Measurements from ENCODE around the gene PRMT2. TPM values are rescaled to one million over a fixed set of nuclear protein-coding genes. Genes with fewer than 3 reads are reported as not detected.

The PRMT2 gene
- total RNA-seq, 2 experiments from 2014 or later, result 110 to 117 TPM

DNA sequence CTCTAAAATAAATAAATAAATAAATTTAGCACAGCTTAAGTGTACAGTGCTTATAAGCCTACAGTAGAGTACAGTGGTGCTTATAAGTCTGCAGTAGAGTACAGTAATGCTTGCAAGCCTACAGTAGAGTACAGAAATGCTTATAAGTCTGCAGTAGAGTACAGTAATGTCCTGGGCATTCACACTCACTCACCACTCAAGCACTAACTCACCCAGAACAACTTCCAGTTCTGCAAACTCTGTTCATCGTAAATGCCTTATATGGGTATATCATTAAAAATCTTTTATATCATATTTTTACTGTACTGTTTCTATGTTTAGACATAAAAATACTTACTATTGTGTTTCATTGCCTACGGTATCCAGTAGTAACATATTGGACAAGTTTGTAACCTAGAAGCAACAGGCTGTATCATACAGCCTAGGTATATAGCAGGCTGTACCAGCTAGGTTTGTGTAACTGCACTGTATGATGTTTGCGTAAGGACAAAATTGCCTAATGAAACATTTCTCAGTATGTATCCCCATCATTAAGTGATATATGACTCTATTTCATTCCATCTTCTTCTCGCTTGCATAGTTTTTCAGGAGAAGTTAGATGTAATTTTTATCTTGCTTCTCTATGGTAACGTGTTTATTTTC, 16.6 kb upstream of the PRMT2 start:
- Mint-ChIP-seq H3K4me1 (ENCODE audit: low read depth) (peaks cover 32% of the 10 kb centered on the region), H3K9me3 (ENCODE audit: insufficient read depth) (no peaks in the 10 kb centered on the region), H3K4me3 (no peak overlapping the region), H3K36me3 (ENCODE audit: low read depth) (peaks cover 2% of the 10 kb centered on the region), H3K27me3 (ENCODE audit: low read depth) (peaks cover 8% of the 10 kb centered on the region), H3K27ac (no peak overlapping the region)
- CTCF ChIA-PET, result interaction anchor here (1.1 to 1.4 kb wide), 3 partner anchors 9 to 18 kb away, joined by 3 read pairs; no protein-coding TSS in a partner anchor
- no peak for DNase-seq
- POLR2A ChIA-PET, result no interaction called here
- ATAC-seq, result no peak

DNA sequence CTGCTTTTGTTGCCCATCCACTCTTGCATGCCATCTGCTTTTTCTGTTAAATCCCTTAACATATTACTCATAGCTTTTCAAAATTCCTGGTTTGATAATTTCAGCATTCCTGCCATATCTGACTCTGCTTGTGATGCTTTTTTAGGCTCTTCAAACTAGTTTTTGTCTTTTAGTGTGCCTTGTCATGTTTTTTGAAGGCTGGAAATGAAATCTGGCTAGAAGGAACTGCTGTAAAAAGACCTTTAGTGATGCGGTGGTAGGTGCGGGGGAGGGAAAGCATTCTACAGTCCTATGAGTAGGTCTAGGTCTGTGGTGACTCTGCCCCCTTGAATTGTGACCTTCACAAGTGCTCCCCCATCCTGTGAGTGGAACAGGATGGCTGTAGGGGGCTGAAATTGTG, 15.6 kb upstream of the PRMT2 start:
- H3K9me3 Mint-ChIP-seq (ENCODE audit: insufficient read depth), result no peaks in the 10 kb centered on the region
- DNase-seq, result no peak
- peaks cover 6% of the 10 kb centered on the region for H3K27me3 Mint-ChIP-seq (ENCODE audit: low read depth)
- peaks cover 32% of the 10 kb centered on the region for H3K4me1 Mint-ChIP-seq (ENCODE audit: low read depth)
- no peaks in the 10 kb centered on the region for H3K36me3 Mint-ChIP-seq (ENCODE audit: low read depth)
- CTCF ChIA-PET, result interaction anchor here (1.1 to 1.4 kb wide), 3 partner anchors 10 to 17 kb away, joined by 3 read pairs; no protein-coding TSS in a partner anchor
- no peak overlapping the region for H3K4me3 Mint-ChIP-seq
- ATAC-seq, result no peak
- POLR2A ChIA-PET, result interaction anchor here (3.6 kb wide), 1 partner anchor 15 kb away, joined by 33 read pairs; the partner anchor contains the start of gene PRMT2
- no peak overlapping the region for H3K27ac Mint-ChIP-seq

DNA sequence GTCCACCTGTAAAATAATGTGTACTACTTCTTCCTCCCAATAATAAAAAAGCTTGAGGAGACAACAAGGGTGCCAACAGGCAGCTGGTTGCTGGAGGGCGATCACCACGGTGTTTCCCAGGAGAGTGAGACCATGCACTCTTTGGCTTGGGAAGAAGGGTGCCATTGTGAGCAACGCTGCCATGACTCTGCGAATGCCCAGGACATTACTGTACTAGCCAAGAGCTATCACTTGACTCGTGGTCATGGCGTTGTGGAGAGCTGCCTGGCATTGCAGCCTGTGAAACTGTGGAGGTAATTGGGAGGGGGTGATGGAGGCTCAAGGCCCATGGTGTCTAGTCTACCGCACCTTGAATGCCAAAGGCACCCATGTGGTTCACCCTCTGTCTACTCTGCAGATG, 14.6 kb upstream of the PRMT2 start:
- Mint-ChIP-seq H3K9me3 (ENCODE audit: insufficient read depth) (peaks cover 8% of the 10 kb centered on the region), H3K36me3 (ENCODE audit: low read depth) (peaks cover 5% of the 10 kb centered on the region), H3K4me1 (ENCODE audit: low read depth) (peaks cover 39% of the 10 kb centered on the region), H3K27me3 (ENCODE audit: low read depth) (peaks cover 4% of the 10 kb centered on the region), H3K4me3 (no peak overlapping the region), H3K27ac (peak overlapping the region; percentile 28)
- POLR2A ChIA-PET, result interaction anchor here (1.0 to 3.6 kb wide), 2 partner anchors 14 to 15 kb away, joined by 5 to 33 read pairs; partner anchors contain the start of gene PRMT2
- ATAC-seq (no peak), DNase-seq (no peak)
- CTCF ChIA-PET, result interaction anchor here (1.1 to 2.5 kb wide), 6 partner anchors 13 to 61 kb away, joined by 3 to 18 read pairs (median 4); partner anchors contain the start of genes PRMT2 and S100B

DNA sequence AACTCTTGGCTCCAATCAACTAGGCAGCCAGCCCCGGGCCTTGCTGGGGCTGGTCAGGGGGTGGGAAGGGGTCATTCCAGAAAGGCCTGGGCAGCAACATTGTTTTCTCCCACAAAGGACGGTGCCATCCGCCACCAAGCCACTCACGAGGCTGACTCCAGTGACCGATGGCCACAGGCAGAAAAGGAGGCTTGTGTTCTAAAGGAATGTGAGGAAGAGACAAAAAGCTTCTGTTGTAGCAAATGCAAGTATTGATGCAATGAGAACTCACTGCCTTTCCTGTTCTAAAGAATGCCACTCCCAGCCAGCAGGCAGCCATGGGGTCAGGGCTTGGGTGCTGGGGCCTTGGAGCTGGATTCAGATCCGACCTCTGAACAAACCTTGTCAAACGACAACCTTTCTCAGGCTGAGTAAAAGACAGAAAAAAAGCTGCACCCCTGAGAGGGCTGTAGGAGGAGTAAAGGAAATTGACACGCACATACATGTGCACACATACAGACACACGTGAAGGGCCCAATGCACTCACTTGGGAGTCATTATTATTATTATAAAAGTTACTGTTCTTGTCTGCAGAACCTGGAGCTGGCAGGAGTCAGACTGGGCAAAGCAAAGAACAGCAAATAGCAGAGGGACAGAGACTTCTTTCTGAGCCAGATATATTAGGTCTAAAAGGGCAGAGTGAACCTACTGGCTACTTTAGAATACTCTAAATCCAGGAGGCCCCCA, 13.9 kb upstream of the PRMT2 start:
- Mint-ChIP-seq H3K36me3 (ENCODE audit: low read depth) (peaks cover 9% of the 10 kb centered on the region), H3K9me3 (ENCODE audit: insufficient read depth) (peaks cover 12% of the 10 kb centered on the region), H3K27ac (peak overlapping the region; percentile 93), H3K27me3 (ENCODE audit: low read depth) (no peaks in the 10 kb centered on the region), H3K4me3 (no peak overlapping the region), H3K4me1 (ENCODE audit: low read depth) (peaks cover 47% of the 10 kb centered on the region)
- CTCF ChIA-PET, result interaction anchor here (1.1 to 2.5 kb wide), 6 partner anchors 12 to 90 kb away, joined by 3 to 18 read pairs (median 4); partner anchors contain the start of genes PRMT2 and S100B
- POLR2A ChIA-PET, result interaction anchor here (1.0 to 3.6 kb wide), 2 partner anchors 14 to 15 kb away, joined by 5 to 33 read pairs; partner anchors contain the start of gene PRMT2
- DNase-seq (peak; percentile 27), ATAC-seq (peak; percentile 42)

DNA sequence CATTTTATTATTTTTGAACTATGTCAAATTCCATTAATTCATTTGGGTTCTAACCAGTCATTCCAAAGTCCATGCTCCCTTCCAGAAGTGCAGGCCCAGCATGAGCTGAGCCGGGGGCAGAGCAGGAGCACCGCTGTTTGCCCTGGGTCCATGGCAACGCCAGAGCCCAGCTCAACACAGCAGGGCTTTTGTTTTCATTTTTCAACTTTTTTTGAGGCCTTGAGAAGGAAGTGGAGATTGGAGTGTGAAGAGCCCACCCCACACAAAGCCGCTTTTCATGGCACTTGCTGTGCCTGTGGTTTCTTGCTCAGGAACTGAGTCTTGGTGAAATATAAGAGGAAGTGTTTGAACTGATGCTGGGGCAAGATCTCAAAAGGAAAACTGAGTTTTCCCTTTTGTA, 13.2 kb upstream of the PRMT2 start:
- POLR2A ChIA-PET, result interaction anchor here (0.6 to 3.6 kb wide), 3 partner anchors 10 to 62 kb away, joined by 3 to 33 read pairs (median 3); partner anchors contain the start of gene PRMT2
- ATAC-seq (peak; percentile 89), DNase-seq (peak; percentile 69)
- peak overlapping the region; percentile 93 for H3K27ac Mint-ChIP-seq
- H3K9me3 Mint-ChIP-seq (ENCODE audit: insufficient read depth), result peaks cover 12% of the 10 kb centered on the region
- no peaks in the 10 kb centered on the region for H3K27me3 Mint-ChIP-seq (ENCODE audit: low read depth)
- peaks cover 53% of the 10 kb centered on the region for H3K4me1 Mint-ChIP-seq (ENCODE audit: low read depth)
- H3K36me3 Mint-ChIP-seq (ENCODE audit: low read depth), result peaks cover 11% of the 10 kb centered on the region
- H3K4me3 Mint-ChIP-seq, result peak overlapping the region; percentile 57
- CTCF ChIA-PET, result interaction anchor here (1.1 to 2.5 kb wide), 4 partner anchors 11 to 90 kb away, joined by 4 to 18 read pairs (median 8); partner anchors contain the start of gene PRMT2

DNA sequence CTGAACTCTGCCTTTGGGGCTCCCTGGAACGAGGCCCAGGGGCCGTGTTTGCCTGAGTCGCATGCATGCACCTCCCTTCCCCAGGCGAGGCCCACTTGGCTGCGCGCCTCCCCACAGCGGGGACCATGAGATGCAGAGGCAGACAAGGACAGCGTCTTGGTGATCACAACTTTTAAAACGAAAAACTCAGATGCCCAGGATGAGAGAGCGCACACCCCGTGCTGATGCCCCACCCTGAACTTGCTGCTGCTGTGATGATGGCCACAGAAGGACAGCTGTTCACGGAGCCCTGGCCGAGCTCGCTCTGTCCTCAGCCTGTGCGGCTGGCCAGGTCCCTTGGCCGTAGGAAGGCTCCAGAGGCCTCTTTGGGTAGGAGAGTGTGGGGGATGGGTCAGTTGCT, 11.4 kb upstream of the PRMT2 start:
- H3K4me1 Mint-ChIP-seq (ENCODE audit: low read depth), result peaks cover 70% of the 10 kb centered on the region
- ChIA-PET POLR2A (interaction anchor here (1.7 kb wide), 1 partner anchor 11 kb away, joined by 10 read pairs; the partner anchor contains the start of gene PRMT2), CTCF (no interaction called here)
- no peak overlapping the region for H3K4me3 Mint-ChIP-seq
- no peaks in the 10 kb centered on the region for H3K27me3 Mint-ChIP-seq (ENCODE audit: low read depth)
- DNase-seq (no peak), ATAC-seq (no peak)
- peaks cover 12% of the 10 kb centered on the region for H3K9me3 Mint-ChIP-seq (ENCODE audit: insufficient read depth)
- peaks cover 11% of the 10 kb centered on the region for H3K36me3 Mint-ChIP-seq (ENCODE audit: low read depth)
- no peak overlapping the region for H3K27ac Mint-ChIP-seq

DNA sequence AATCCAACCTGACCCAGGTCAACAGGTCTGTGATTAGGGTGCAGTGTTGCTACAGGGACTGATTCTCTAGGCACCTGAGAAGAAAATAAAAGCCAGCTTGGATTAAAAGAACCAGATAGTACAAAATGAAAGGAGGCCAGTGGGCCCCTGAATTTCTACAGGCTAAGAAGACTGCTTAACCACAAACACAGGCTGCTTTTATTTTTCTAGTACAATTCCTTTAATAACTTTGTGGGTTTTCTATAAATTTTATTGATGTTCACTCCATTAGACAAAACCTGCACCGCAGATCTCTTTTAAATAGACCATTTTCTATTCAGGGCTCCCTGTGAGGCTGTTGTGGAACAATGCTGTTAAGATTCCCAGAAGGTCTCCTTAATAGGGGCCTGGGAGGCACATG, 9.7 kb upstream of the PRMT2 start:
- H3K4me3 Mint-ChIP-seq, result no peak overlapping the region
- no peak for DNase-seq
- peaks cover 67% of the 10 kb centered on the region for H3K4me1 Mint-ChIP-seq (ENCODE audit: low read depth)
- H3K9me3 Mint-ChIP-seq (ENCODE audit: insufficient read depth), result peaks cover 12% of the 10 kb centered on the region
- no peaks in the 10 kb centered on the region for H3K27me3 Mint-ChIP-seq (ENCODE audit: low read depth)
- POLR2A ChIA-PET, result interaction anchor here (1.7 kb wide), 1 partner anchor 9 kb away, joined by 10 read pairs; the partner anchor contains the start of gene PRMT2
- H3K27ac Mint-ChIP-seq, result peak overlapping the region; percentile 23
- ATAC-seq, result no peak
- CTCF ChIA-PET, result no interaction called here
- peaks cover 11% of the 10 kb centered on the region for H3K36me3 Mint-ChIP-seq (ENCODE audit: low read depth)

DNA sequence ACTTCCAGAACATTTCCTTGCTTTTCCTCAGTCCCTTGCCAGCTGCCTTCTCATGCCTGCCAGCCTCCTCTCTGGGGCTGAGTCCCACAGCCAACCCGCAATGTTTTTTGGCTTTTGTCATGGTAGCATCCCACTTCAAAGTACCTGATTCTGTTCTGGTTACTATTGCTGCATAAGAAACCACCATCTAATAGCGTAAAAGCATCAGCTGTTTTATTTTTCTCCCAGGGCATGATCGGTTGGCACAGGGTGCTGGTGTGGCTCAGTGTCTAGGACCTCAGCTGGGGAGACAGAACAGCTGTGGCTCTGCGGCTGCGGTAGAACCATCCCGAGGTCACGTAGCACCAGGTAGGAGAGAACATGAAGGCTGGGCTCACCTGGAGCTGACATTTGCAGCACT, 8.9 kb upstream of the PRMT2 start:
- DNase-seq (peak; percentile 38), ATAC-seq (peak; percentile 44)
- CTCF ChIA-PET, result interaction anchor here (1.0 kb wide), 1 partner anchor 341 kb away, joined by 3 read pairs; the partner anchor contains the start of gene MCM3AP
- Mint-ChIP-seq H3K36me3 (ENCODE audit: low read depth) (peaks cover 11% of the 10 kb centered on the region), H3K9me3 (ENCODE audit: insufficient read depth) (peaks cover 12% of the 10 kb centered on the region), H3K27me3 (ENCODE audit: low read depth) (no peaks in the 10 kb centered on the region), H3K4me3 (no peak overlapping the region), H3K27ac (peak overlapping the region; percentile 19), H3K4me1 (ENCODE audit: low read depth) (peaks cover 59% of the 10 kb centered on the region)
- POLR2A ChIA-PET, result interaction anchor here (0.6 to 0.9 kb wide), 3 partner anchors 8 to 21 kb away, joined by 4 read pairs; partner anchors contain the start of gene PRMT2

DNA sequence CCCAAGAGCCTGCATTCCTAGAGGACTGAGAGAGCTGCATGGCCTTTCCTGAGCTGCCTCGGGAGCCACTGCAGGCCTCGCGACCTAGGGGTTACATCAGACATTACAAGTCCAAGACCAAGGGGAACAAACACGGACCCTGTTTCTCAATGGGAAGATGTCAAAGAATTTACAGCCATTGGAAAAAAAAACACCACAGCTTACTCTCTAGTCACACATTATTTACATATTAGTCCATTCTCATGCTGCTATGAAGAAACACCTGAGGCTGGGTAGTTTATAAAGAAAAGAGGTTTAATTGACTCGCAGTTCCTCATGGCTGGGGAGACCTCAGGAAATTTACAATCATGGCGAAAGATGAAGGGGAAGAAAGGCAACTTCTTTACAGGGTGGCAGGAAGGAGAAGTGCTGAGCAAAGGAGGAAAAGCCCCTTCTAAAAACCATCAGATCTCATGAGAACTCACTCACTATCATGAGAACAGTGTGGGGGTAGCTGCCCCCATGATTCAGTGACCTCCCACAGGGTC, 8.4 kb upstream of the PRMT2 start:
- POLR2A ChIA-PET, result interaction anchor here (0.8 to 0.9 kb wide), 2 partner anchors 9 to 22 kb away, joined by 4 read pairs; partner anchors contain the start of gene PRMT2
- Mint-ChIP-seq H3K9me3 (ENCODE audit: insufficient read depth) (peaks cover 12% of the 10 kb centered on the region), H3K27ac (peak overlapping the region; percentile 21), H3K4me1 (ENCODE audit: low read depth) (peaks cover 54% of the 10 kb centered on the region), H3K36me3 (ENCODE audit: low read depth) (peaks cover 11% of the 10 kb centered on the region), H3K27me3 (ENCODE audit: low read depth) (no peaks in the 10 kb centered on the region), H3K4me3 (no peak overlapping the region)
- CTCF ChIA-PET, result interaction anchor here (1.0 kb wide), 1 partner anchor 342 kb away, joined by 3 read pairs; the partner anchor contains the start of gene MCM3AP
- ATAC-seq (no peak), DNase-seq (no peak)

DNA sequence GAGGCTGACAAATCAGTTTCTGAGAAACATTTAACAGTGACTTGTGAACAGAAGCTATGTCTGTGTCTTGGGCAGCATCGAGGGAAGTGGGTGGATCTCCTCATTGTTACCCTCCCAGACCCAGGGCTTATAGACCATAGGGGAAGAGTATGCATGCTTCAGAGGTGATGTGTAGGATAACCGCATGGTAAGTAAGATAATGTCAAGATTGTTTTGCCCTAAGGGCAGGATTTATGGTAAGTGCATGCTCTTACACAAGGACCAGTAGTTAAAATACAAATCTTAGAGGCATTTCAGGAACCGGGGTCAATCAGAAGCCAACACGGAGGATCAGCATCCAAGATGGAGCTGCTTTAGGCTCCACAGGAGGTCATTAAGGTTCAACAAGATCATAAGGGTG, 7.7 kb upstream of the PRMT2 start:
- Mint-ChIP-seq H3K36me3 (ENCODE audit: low read depth) (peaks cover 11% of the 10 kb centered on the region), H3K9me3 (ENCODE audit: insufficient read depth) (peaks cover 12% of the 10 kb centered on the region), H3K27ac (no peak overlapping the region), H3K4me1 (ENCODE audit: low read depth) (peaks cover 54% of the 10 kb centered on the region), H3K4me3 (no peak overlapping the region), H3K27me3 (ENCODE audit: low read depth) (no peaks in the 10 kb centered on the region)
- DNase-seq (no peak), ATAC-seq (no peak)
- ChIA-PET CTCF (no interaction called here), POLR2A (no interaction called here)

DNA sequence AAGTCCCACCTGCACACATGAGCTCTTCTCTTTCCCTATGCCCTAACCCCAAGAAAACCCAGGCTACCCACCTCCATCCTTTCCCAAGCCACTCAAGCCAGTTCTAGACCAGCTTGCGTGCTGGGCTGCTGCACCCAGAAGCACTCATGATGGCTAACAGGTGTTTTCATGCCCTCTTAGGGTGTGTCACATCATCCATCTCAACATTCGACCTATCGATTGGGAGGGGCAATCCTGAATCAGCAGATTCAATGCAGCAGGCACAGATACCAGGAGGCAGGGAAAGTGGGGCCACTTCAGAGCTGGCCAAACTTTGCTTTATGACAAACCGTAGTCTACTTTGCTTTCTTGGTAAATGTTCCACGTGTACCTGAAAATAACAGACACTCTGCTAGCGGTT, 6.6 kb upstream of the PRMT2 start:
- ChIA-PET CTCF (interaction anchor here (0.7 to 0.9 kb wide), 2 partner anchors 11 to 78 kb away, joined by 3 to 4 read pairs; no protein-coding TSS in a partner anchor), POLR2A (no interaction called here)
- H3K9me3 Mint-ChIP-seq (ENCODE audit: insufficient read depth), result peaks cover 12% of the 10 kb centered on the region
- no peak overlapping the region for H3K4me3 Mint-ChIP-seq
- DNase-seq, result no peak
- peaks cover 11% of the 10 kb centered on the region for H3K36me3 Mint-ChIP-seq (ENCODE audit: low read depth)
- no peak for ATAC-seq
- peaks cover 59% of the 10 kb centered on the region for H3K4me1 Mint-ChIP-seq (ENCODE audit: low read depth)
- no peaks in the 10 kb centered on the region for H3K27me3 Mint-ChIP-seq (ENCODE audit: low read depth)
- no peak overlapping the region for H3K27ac Mint-ChIP-seq

Data from activated CD8-positive, alpha-beta T cell treated with anti-CD3 and anti-CD28 coated beads, Interleukin-2, amount 10 ng/mL, durations not matched to agents 7 days and 5 days (primary cell).